ENCODE measurements around the gene LGR4. TPM values are rescaled to one million over a fixed set of nuclear protein-coding genes. Genes with fewer than 3 reads are reported as not detected.

Gene LGR4
- total RNA-seq, 1 experiment from 2014 or later = 7.1 TPM

GRCh38 chr11:27453701-27454100 lies 18.9 kb downstream of the LGR4 start:
- Histone ChIP-seq H3K9me2 (ENCODE audit: insufficient read depth) (no peaks in the 10 kb centered on the region), H3K4me1 (ENCODE audit: control insufficient read depth in 1 of 2, insufficient read depth in 2 of 2, low read length in 2 of 2) (no peaks in the 10 kb centered on the region), H3K4me3 (replicated peaks in 1 of 2; ENCODE audit: low read depth in 1 of 2, low read length in 2 of 2) (no peak overlapping the region), H3K27ac (ENCODE audit: low read depth, low read length) (no peak overlapping the region), H4K20me1 (ENCODE audit: insufficient read depth) (no peaks in the 10 kb centered on the region), H3K9ac (ENCODE audit: low read length) (no peak overlapping the region), H3K36me3 (ENCODE audit: control insufficient read depth in 1 of 2, insufficient read depth in 2 of 2, low read length in 2 of 2) (no peaks in the 10 kb centered on the region), H3K79me2 (ENCODE audit: insufficient read depth, low read length) (no peaks in the 10 kb centered on the region), H3K27me3 (ENCODE audit: insufficient read depth, low read length) (no peaks in the 10 kb centered on the region), H3K9me3 (ENCODE audit: control insufficient read depth in 1 of 2, insufficient read depth in 1 of 2, low read depth in 1 of 2, low read length in 2 of 2) (no peaks in the 10 kb centered on the region), H2AFZ (ENCODE audit: low read depth, low read length, poor library complexity, severe bottlenecking) (no peak overlapping the region), H3K4me2 (ENCODE audit: low read length) (no peak overlapping the region)
- intact Hi-C loops (cut with micrococcal nuclease) = no loop called here
- ChIA-PET CTCF (no interaction called here), POLR2A (no interaction called here), RAD21 (ENCODE audit: low non-redundant PET in 1 of 2, low total read pairs in 2 of 2, uncharacterized antibody in 2 of 2, unreplicated experiment in 2 of 2) (no interaction called here)
- ATAC-seq = no peak
- no peak for TF ChIP-seq TCF7L2 (IDR thresholded peaks at IDR 0.05; ENCODE audit: borderline replicate concordance, extremely low read depth, insufficient read depth, insufficient read length)
- TF ChIP-seq, protein P1, sequence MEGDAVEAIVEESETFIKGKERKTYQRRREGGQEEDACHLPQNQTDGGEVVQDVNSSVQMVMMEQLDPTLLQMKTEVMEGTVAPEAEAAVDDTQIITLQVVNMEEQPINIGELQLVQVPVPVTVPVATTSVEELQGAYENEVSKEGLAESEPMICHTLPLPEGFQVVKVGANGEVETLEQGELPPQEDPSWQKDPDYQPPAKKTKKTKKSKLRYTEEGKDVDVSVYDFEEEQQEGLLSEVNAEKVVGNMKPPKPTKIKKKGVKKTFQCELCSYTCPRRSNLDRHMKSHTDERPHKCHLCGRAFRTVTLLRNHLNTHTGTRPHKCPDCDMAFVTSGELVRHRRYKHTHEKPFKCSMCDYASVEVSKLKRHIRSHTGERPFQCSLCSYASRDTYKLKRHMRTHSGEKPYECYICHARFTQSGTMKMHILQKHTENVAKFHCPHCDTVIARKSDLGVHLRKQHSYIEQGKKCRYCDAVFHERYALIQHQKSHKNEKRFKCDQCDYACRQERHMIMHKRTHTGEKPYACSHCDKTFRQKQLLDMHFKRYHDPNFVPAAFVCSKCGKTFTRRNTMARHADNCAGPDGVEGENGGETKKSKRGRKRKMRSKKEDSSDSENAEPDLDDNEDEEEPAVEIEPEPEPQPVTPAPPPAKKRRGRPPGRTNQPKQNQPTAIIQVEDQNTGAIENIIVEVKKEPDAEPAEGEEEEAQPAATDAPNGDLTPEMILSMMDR (IDR thresholded peaks at IDR 0.05 in 2 of 3, conservative IDR thresholded peaks at IDR 0.05 in 1 of 3; ENCODE audit: borderline replicate concordance in 1 of 3, insufficient read depth in 1 of 3, low read depth in 2 of 3, low read length in 2 of 3) = no peak
- no peak for TF ChIP-seq POLR2AphosphoS5 (IDR thresholded peaks at IDR 0.05; ENCODE audit: low read depth, low read length)
- TF ChIP-seq SRF (IDR thresholded peaks at IDR 0.05; ENCODE audit: low read depth) = no peak
- no peak for TF ChIP-seq YY1 (IDR thresholded peaks at IDR 0.05; ENCODE audit: extremely low read depth, insufficient replicate concordance, low read depth, low read length)
- BruUV-seq (replicated peaks) = no TSS peak
- no peak for DNase-seq (ENCODE audit: low read depth, low spot score)

- no peak for DNase-seq (ENCODE audit: low read depth, low spot score)
- BruUV-seq (replicated peaks) = no TSS peak
Measured at GRCh38 chr11:27452147-27452546, 20.4 kb downstream of the LGR4 start.

More at GRCh38 chr11:27452147-27452546, 20.4 kb downstream of the LGR4 start:
- TF ChIP-seq RAD21 (IDR thresholded peaks at IDR 0.05; ENCODE audit: low read depth) (no peak), EGR1 (IDR thresholded peaks at IDR 0.05; ENCODE audit: low read depth) (no peak), CEBPB (IDR thresholded peaks at IDR 0.05; ENCODE audit: low read depth) (no peak), POLR2AphosphoS5 (IDR thresholded peaks at IDR 0.05; ENCODE audit: low read depth, low read length) (no peak)
- TF ChIP-seq, protein P1 (IDR thresholded peaks at IDR 0.05 in 2 of 3, conservative IDR thresholded peaks at IDR 0.05 in 1 of 3; ENCODE audit: borderline replicate concordance in 1 of 3, insufficient read depth in 1 of 3, low read depth in 2 of 3, low read length in 2 of 3) = no peak
- Histone ChIP-seq H3K9me3 (ENCODE audit: control insufficient read depth in 1 of 2, insufficient read depth in 1 of 2, low read depth in 1 of 2, low read length in 2 of 2) (no peaks in the 10 kb centered on the region), H3K79me2 (ENCODE audit: insufficient read depth, low read length) (no peaks in the 10 kb centered on the region), H3K27ac (ENCODE audit: low read depth, low read length) (no peak overlapping the region), H3K4me1 (ENCODE audit: control insufficient read depth in 1 of 2, insufficient read depth in 2 of 2, low read length in 2 of 2) (no peaks in the 10 kb centered on the region), H3K4me3 (replicated peaks in 1 of 2; ENCODE audit: low read depth in 1 of 2, low read length in 2 of 2) (no peak overlapping the region), H4K20me1 (ENCODE audit: insufficient read depth) (no peaks in the 10 kb centered on the region), H3K27me3 (ENCODE audit: insufficient read depth, low read length) (no peaks in the 10 kb centered on the region), H3K36me3 (ENCODE audit: control insufficient read depth in 1 of 2, insufficient read depth in 2 of 2, low read length in 2 of 2) (no peaks in the 10 kb centered on the region), H3K9ac (ENCODE audit: low read length) (no peak overlapping the region), H3K4me2 (ENCODE audit: low read length) (no peak overlapping the region), H3K9me2 (ENCODE audit: insufficient read depth) (no peaks in the 10 kb centered on the region), H2AFZ (ENCODE audit: low read depth, low read length, poor library complexity, severe bottlenecking) (no peak overlapping the region)
- ATAC-seq = no peak
- ChIA-PET POLR2A (no interaction called here), CTCF (no interaction called here), RAD21 (ENCODE audit: low non-redundant PET in 1 of 2, low total read pairs in 2 of 2, uncharacterized antibody in 2 of 2, unreplicated experiment in 2 of 2) (no interaction called here)
- intact Hi-C loops (cut with micrococcal nuclease) = no loop called here
